Measurements from ENCODE around the gene FBXL3. TPM values are rescaled to one million over a fixed set of nuclear protein-coding genes. Genes with fewer than 3 reads are reported as not detected.

FBXL3 gene
- total and polyA plus RNA-seq, 9 donors, result 38.0 to 94.4 (median 54.9) TPM

- Histone ChIP-seq H3K4me3 (no peak overlapping the region), H3K9me3 (no peaks in the 10 kb centered on the region), H3K27me3 (no peaks in the 10 kb centered on the region), H3K4me1 (ENCODE audit: insufficient read depth) (peaks cover 6% of the 10 kb centered on the region), H3K36me3 (no peaks in the 10 kb centered on the region), H3K27ac (no peak overlapping the region)
- DNase-seq, result no peak
- intact Hi-C loops (cut with DNase I), result no loop called here
- 96% methylated on average over 4 of the region's 4 CpGs for WGBS, 3 donors
- TF ChIP-seq CTCF (IDR thresholded peaks at IDR 0.05) (no peak), POLR2A (IDR thresholded peaks at IDR 0.05) (no peak), EP300 (IDR thresholded peaks at IDR 0.05) (no peak)
Observed at GRCh38 chr13:77033717-77034302, 6.9 kb upstream of the FBXL3 start.

- Histone ChIP-seq H3K4me3 (no peak overlapping the region), H3K4me1 (ENCODE audit: insufficient read depth) (peaks cover 9% of the 10 kb centered on the region), H3K27me3 (no peaks in the 10 kb centered on the region), H3K9me3 (no peaks in the 10 kb centered on the region), H3K27ac (no peak overlapping the region), H3K36me3 (no peaks in the 10 kb centered on the region)
- TF ChIP-seq EP300 (IDR thresholded peaks at IDR 0.05) (no peak), CTCF (IDR thresholded peaks at IDR 0.05) (no peak), POLR2A (IDR thresholded peaks at IDR 0.05) (no peak)
- DNase-seq, result no peak
- 94 to 99% (median 95%) methylated on average over 6 of the region's 6 CpGs for WGBS, 3 donors
- intact Hi-C loops (cut with DNase I), result no loop called here
Observed at GRCh38 chr13:77031656-77032243, 4.8 kb upstream of the FBXL3 start.

GRCh38 chr13:77029436-77029835 lies 2.5 kb upstream of the FBXL3 start:
- no peak overlapping the region for H3K27ac ChIP-seq

GRCh38 chr13:77028202-77028601 lies 1.2 kb upstream of the FBXL3 start:
- TF ChIP-seq POLR2A (IDR thresholded peaks at IDR 0.05), result no peak
- no peak for TF ChIP-seq CTCF (IDR thresholded peaks at IDR 0.05)
- no peak for TF ChIP-seq EP300 (IDR thresholded peaks at IDR 0.05)
- H3K4me3 ChIP-seq, result no peak overlapping the region
- H3K9me3 ChIP-seq, result no peaks in the 10 kb centered on the region
- H3K27ac ChIP-seq, result peak overlapping the region in 1 of 2 donors; percentile 100
- no peaks in the 10 kb centered on the region for H3K36me3 ChIP-seq
- H3K4me1 ChIP-seq (ENCODE audit: insufficient read depth), result peaks cover 4% of the 10 kb centered on the region
- peak in 4 of 5 donors; percentile 25 to 57 (median 38) for DNase-seq
- intact Hi-C loops (cut with DNase I), result loop anchor here in 2 of 4 donors (5.0 to 10.0 kb wide), 2 partner anchors 36 to 297 kb away; partner anchors contain the start of genes CLN5 (in 1 of the 2) and MYCBP2 (in 1 of the 2)
- H3K27me3 ChIP-seq, result no peaks in the 10 kb centered on the region
- 36 to 40% (median 38%) methylated on average over 5 of the region's 5 CpGs for WGBS, 3 donors

More at GRCh38 chr13:77029436-77029835, 2.5 kb upstream of the FBXL3 start:
- TF ChIP-seq EP300 (IDR thresholded peaks at IDR 0.05), result no peak
- TF ChIP-seq POLR2A (IDR thresholded peaks at IDR 0.05), result no peak
- no peak for TF ChIP-seq CTCF (IDR thresholded peaks at IDR 0.05)
- WGBS, 3 donors, result 92 to 97% (median 97%) methylated on average over 1 of the region's 1 CpG
- no peak for DNase-seq
- no peak overlapping the region for H3K4me3 ChIP-seq
- intact Hi-C loops (cut with DNase I), result loop anchor here in 2 of 4 donors (5.0 to 10.0 kb wide), 2 partner anchors 37 to 295 kb away; partner anchors contain the start of genes CLN5 (in 1 of the 2) and MYCBP2 (in 1 of the 2)
- H3K9me3 ChIP-seq, result no peaks in the 10 kb centered on the region
- no peaks in the 10 kb centered on the region for H3K27me3 ChIP-seq
- peaks cover 4% of the 10 kb centered on the region for H3K4me1 ChIP-seq (ENCODE audit: insufficient read depth)
- no peaks in the 10 kb centered on the region for H3K36me3 ChIP-seq

All from ovary (tissue), 9 donors.